Gastroesophageal sphincter (tissue), 4 donors: ENCODE results near the gene PPP4R3A. TPM values are rescaled to one million over a fixed set of nuclear protein-coding genes. Genes with fewer than 3 reads are reported as not detected.
"Not testable (repeated sequence)": the region's sequence is repeated elsewhere in the genome, so short reads cannot be mapped to it uniquely, and the experiment has no call there.

Experiments used
- ATAC-seq: fragments of 150-250 bp; one replicate; pipeline ENCODE4 v1.9.1; 2016; ENCODE audit warnings: mild to moderate bottlenecking, moderate library complexity
- H3K27ac ChIP-seq, 4 donors: fragments of 200-600 bp; sonication (generic) in 3 of 4; 1 replicate in 3 of 4; 2 replicates in 1 of 4; pipeline ENCODE4 v1.5.1; 2016 to 2019
- H3K27me3 ChIP-seq: fragments of 200-600 bp; sonication (generic); one replicate; pipeline ENCODE4 v1.5.1; 2019
- H3K36me3 ChIP-seq, 2 donors: fragments of 200-600 bp; sonication (generic); one replicate each; pipeline ENCODE4 v1.5.1; 2019; ENCODE audit warnings: control low read depth in 1 of 2
- H3K4me1 ChIP-seq, 3 donors: fragments of 200-600 bp; sonication (generic); 1 replicate in 2 of 3; 2 replicates in 1 of 3; pipeline ENCODE4 v1.5.1; 2016 to 2019; ENCODE audit warnings: control low read depth in 2 of 3
- H3K4me3 ChIP-seq, 2 donors: fragments of 200-600 bp; sonication (generic); one replicate each; pipeline ENCODE4 v1.5.1; 2019; ENCODE audit warnings: mild to moderate bottlenecking in 1 of 2, moderate library complexity in 1 of 2
- H3K9me3 ChIP-seq, 3 donors: fragments of 200-600 bp; sonication (generic); one replicate each; pipeline ENCODE4 v1.5.1; 2017 to 2019; ENCODE audit warnings: control low read depth in 2 of 3
- CTCF ChIP-seq, 4 experiments: fragments of 200-600 bp in 2 of 4; fragments of 450-650 bp in 2 of 4; sonication (generic) in 1 of 4; IDR thresholded peaks; one replicate each; pipeline ENCODE4 v1.5.1; 2017 to 2019; ENCODE audit warnings: antibody characterized with exemption in 4 of 4, mild to moderate bottlenecking in 2 of 4, moderate library complexity in 2 of 4
- EP300 ChIP-seq: sonication (generic); formaldehyde crosslinking; IDR thresholded peaks from one replicate; pipeline ENCODE4 v1.6.1; 2017; ENCODE audit warnings: antibody characterized with exemption, mild to moderate bottlenecking
- POLR2A ChIP-seq, 2 donors: fragments of 450-650 bp; IDR thresholded peaks; one replicate each; pipeline ENCODE4 v1.6.1; 2017; ENCODE audit warnings: antibody characterized with exemption in 2 of 2, mild to moderate bottlenecking in 2 of 2, moderate library complexity in 1 of 2
- POLR2AphosphoS5 ChIP-seq: sonication (generic); formaldehyde crosslinking; IDR thresholded peaks from one replicate; pipeline ENCODE4 v1.6.1; 2017; ENCODE audit warnings: antibody characterized with exemption
- WGBS, 2 donors: methylation state at CpG; one replicate each; pipeline ENCODE4 v1.1.5; 2018; ENCODE audit warnings: low coverage in 1 of 2; 5-methylcytosine and 5-hydroxymethylcytosine counted together
- total RNA-seq, 4 donors: library from RNA; depleted of rRNA; stranded (reverse); fragments of >200 nt; gene quantifications; one replicate each; pipeline ENCODE4 v1.1.0, GENCODE V29; 2016

The PPP4R3A gene
- total RNA-seq, 4 donors from 2014 or later = 66.5 to 108 (median 77.4) TPM

GRCh38 chr14:91438845-91439244 is 71.3 kb downstream of the PPP4R3A start:
- no peak for ATAC-seq
- H3K9me3 ChIP-seq = no peaks in the 10 kb centered on the region
- H3K27me3 ChIP-seq = peaks cover 10% of the 10 kb centered on the region
- H3K4me1 ChIP-seq = no peaks in the 10 kb centered on the region
- H3K27ac ChIP-seq = no peak overlapping the region
- no peaks in the 10 kb centered on the region for H3K36me3 ChIP-seq
- TF ChIP-seq CTCF (IDR thresholded peaks at IDR 0.05) (no peak), EP300 (no peak), POLR2AphosphoS5 (no peak), POLR2A (IDR thresholded peaks at IDR 0.05) (no peak)
- no peak overlapping the region for H3K4me3 ChIP-seq

- 84 to 95% methylated on average over 9 to 10 of the region's 16 CpGs for WGBS, 2 donors
- not testable (repeated sequence) for H3K9me3 ChIP-seq, H3K27me3 ChIP-seq, ATAC-seq, H3K4me3 ChIP-seq, H3K36me3 ChIP-seq, H3K27ac ChIP-seq, H3K4me1 ChIP-seq
Measured at GRCh38 chr14:91436266-91436665, 73.8 kb downstream of the PPP4R3A start.

DNA sequence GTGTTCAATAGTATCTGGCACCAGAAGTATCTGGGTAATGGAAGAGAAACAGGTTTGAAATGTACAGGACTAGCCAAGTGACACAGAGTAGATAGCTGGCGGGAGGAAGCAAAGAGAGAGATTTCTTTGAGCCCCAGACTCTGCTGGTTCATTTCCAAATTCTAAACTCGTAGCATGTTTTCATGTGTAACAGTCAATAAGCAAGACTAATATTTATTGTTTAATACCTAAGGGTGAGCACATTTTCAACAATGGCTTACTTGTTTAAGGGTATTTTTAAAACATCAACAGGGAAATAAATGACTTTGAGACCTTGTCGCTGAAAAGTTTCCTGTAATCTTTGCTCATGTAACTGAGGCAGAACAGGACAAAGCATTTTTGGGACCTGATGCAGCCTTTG is 80.7 kb downstream of the PPP4R3A start:
- Histone ChIP-seq H3K27me3 (no peaks in the 10 kb centered on the region), H3K36me3 (no peaks in the 10 kb centered on the region), H3K9me3 (no peaks in the 10 kb centered on the region), H3K27ac (no peak overlapping the region), H3K4me3 (no peak overlapping the region), H3K4me1 (no peaks in the 10 kb centered on the region)
- WGBS, 2 donors = 66 to 79% methylated on average over 2 to 3 of the region's 3 CpGs
- ATAC-seq = no peak
- TF ChIP-seq CTCF (IDR thresholded peaks at IDR 0.05) (no peak), POLR2A (IDR thresholded peaks at IDR 0.05) (no peak), POLR2AphosphoS5 (no peak)

DNA sequence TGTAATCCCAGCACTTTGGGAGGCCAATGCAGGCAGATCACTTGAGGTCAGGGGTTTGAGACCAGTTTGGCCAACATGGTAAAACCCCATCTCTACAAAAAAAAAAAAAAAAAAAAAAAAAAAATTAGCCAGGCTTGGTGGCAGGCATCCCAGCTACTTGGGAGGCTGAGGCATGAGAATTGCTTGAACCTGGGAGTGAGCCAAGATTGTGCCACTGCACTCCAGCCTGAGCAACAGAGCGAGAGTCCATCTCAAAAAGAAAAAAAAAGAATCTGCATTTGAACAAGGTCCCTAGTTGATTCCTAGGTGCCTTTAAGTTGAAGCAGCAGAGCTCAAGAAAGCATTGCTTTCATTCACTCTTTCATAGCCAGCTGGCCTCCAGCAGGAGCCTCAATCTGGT is 81.2 kb downstream of the PPP4R3A start:
- ATAC-seq, H3K4me1 ChIP-seq, H3K9me3 ChIP-seq, H3K4me3 ChIP-seq, H3K27me3 ChIP-seq, H3K27ac ChIP-seq, H3K36me3 ChIP-seq: not testable (repeated sequence)
- 50 to 64% methylated on average over 1 of the region's 1 CpG for WGBS, 2 donors

DNA sequence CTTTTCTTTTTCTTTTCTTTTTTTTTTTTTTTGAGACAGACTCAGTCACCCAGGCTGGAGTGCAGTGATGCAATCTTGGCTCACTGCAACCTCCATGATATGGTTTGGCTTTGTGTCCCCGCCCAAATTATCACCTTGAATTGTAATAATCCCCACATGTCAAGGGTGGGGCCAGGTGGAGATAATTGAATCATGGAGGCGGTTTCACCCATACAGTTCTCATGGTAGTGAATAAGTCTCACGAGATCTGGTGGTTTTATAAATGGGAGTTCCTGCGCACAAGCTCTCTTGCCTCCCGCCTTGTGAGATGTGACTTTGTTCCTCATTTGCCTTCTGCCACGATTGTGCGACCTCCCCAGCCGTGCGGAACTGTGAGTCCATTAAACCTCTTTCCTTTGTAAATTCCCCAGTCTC is 84.6 kb downstream of the PPP4R3A start:
- H3K4me3 ChIP-seq, H3K27ac ChIP-seq, H3K36me3 ChIP-seq, ATAC-seq, H3K4me1 ChIP-seq, H3K9me3 ChIP-seq, H3K27me3 ChIP-seq: not testable (repeated sequence)
- WGBS, 2 donors = 74 to 100% methylated on average over 1 to 4 of the region's 9 CpGs

DNA sequence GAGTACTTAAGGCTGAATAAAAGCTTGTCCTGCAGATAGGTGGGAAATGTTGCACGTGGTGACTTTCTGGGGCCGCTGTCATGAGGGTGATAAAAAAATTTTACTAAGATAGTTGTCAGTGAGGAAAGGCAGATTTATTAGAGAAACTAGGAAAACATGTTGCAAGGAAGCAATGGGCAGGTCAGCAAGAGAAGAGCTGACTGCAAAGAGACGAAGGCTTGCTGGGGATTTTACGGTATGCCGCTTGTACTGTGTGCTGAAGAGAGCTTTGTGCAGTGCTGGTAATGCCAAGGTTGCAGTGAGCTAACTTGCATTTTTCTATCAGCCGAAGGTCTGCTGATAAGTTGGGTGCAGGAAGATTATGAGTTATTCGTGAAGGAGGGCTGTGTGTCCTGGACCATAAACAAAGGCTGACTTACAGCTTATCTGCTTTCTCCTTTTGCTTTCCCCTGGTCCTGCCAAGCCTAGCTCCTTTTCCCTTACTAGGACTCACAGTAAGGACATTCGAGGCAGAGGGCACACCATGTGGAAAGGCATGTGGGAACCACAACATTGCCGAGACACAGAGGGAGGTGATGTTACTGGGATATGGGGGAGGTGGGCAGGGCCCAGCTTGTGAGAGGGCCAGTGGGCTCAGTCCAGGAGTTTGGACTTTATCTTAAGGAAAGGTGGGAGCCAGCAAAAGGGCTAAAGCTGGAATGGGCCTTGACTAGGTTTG is 85.1 kb downstream of the PPP4R3A start:
- Histone ChIP-seq H3K9me3 (no peaks in the 10 kb centered on the region), H3K4me3 (no peak overlapping the region), H3K36me3 (no peaks in the 10 kb centered on the region), H3K4me1 (no peaks in the 10 kb centered on the region), H3K27me3 (no peaks in the 10 kb centered on the region), H3K27ac (no peak overlapping the region)
- ATAC-seq = no peak
- 51 to 86% methylated on average over 7 to 9 of the region's 9 CpGs for WGBS, 2 donors
- TF ChIP-seq POLR2AphosphoS5 (no peak), POLR2A (IDR thresholded peaks at IDR 0.05) (no peak), CTCF (IDR thresholded peaks at IDR 0.05) (no peak), EP300 (no peak)
